AG04450 (cell line): ENCODE data around the gene PAXX. TPM values are rescaled to one million over a fixed set of nuclear protein-coding genes. Genes with fewer than 3 reads are reported as not detected.

Source experiments
- CTCF ChIA-PET: fragments of 300-600, 350-600 bp; formaldehyde crosslinking; extraction: SDS; loops from one replicate; lab custom pipeline; 2022; ENCODE audit warnings: antibody characterized with exemption, inconsistent platforms; lab: Charles Lee
- POLR2A ChIA-PET: fragments of 350-600 bp; formaldehyde crosslinking; extraction: SDS; loops from one replicate; lab custom pipeline; 2021; ENCODE audit warnings: antibody characterized with exemption, inconsistent platforms; lab: Yijun Ruan, JAX
- DNase-seq: peaks from one replicate; pipeline ENCODE4 v3.0.0-alpha.2; 2011; ENCODE audit warnings: low read depth, low spot score
- H3K27ac ChIP-seq: one replicate; pipeline ENCODE4 v1.5.1; 2012; ENCODE audit warnings: low read depth, low read length, control low read depth
- H3K27me3 ChIP-seq: one replicate; pipeline ENCODE4 v1.6.0; 2012; ENCODE audit warnings: low read length; ENCODE audit not compliant: control insufficient read depth, insufficient read depth
- H3K4me3 ChIP-seq: 2 replicates; pipeline ENCODE4 v1.5.1; 2011; ENCODE audit warnings: mild to moderate bottlenecking, low read depth, low read length, control low read depth
- H3K9me3 ChIP-seq: 2 replicates; pipeline ENCODE4 v1.5.1; 2012; ENCODE audit warnings: low read length; ENCODE audit not compliant: control insufficient read depth, insufficient read depth
- polyA plus RNA-seq: library from polyadenylated mRNA; depleted of rRNA; stranded (reverse); fragments of >200 nt; gene quantifications from 2 replicates; pipeline ENCODE4 v1.2.3, GENCODE V29; 2011
- TF ChIP-seq, protein P1 (sequence below): IDR thresholded peaks from 2 replicates; pipeline ENCODE4 v1.5.1; 2011; ENCODE audit warnings: low read depth, low read length, control low read depth, inconsistent platforms

The PAXX gene
- polyA plus RNA-seq, 1 experiment: 6.0 TPM

DNA sequence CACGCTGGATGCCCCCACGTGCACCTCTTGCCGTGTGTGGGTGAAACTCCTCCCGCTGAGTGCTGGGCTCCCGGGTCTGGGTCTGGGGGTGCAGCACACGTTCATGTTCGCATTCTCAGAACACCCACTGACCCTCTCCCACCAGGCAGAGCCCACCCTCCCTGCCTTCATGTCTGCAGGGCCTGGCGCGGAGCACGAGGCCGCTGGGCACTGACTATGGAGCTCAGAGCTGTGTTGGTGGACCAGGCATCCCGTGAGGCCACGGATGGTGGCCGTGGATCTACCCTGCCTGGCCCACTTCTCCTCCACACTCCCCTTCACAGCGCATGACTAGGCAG is 31.3 kb upstream of the PAXX start:
- DNase-seq: no peak
- POLR2A ChIA-PET: no interaction called here
- CTCF ChIA-PET: no interaction called here
- no peak overlapping the region for H3K4me3 ChIP-seq
- no peaks in the 10 kb centered on the region; the same call in 1 of the 2 replicates for H3K9me3 ChIP-seq
- peaks cover 22% of the 10 kb centered on the region for H3K27me3 ChIP-seq
- H3K27ac ChIP-seq: no peak overlapping the region
- TF ChIP-seq, protein P1, sequence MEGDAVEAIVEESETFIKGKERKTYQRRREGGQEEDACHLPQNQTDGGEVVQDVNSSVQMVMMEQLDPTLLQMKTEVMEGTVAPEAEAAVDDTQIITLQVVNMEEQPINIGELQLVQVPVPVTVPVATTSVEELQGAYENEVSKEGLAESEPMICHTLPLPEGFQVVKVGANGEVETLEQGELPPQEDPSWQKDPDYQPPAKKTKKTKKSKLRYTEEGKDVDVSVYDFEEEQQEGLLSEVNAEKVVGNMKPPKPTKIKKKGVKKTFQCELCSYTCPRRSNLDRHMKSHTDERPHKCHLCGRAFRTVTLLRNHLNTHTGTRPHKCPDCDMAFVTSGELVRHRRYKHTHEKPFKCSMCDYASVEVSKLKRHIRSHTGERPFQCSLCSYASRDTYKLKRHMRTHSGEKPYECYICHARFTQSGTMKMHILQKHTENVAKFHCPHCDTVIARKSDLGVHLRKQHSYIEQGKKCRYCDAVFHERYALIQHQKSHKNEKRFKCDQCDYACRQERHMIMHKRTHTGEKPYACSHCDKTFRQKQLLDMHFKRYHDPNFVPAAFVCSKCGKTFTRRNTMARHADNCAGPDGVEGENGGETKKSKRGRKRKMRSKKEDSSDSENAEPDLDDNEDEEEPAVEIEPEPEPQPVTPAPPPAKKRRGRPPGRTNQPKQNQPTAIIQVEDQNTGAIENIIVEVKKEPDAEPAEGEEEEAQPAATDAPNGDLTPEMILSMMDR: no peak

DNA sequence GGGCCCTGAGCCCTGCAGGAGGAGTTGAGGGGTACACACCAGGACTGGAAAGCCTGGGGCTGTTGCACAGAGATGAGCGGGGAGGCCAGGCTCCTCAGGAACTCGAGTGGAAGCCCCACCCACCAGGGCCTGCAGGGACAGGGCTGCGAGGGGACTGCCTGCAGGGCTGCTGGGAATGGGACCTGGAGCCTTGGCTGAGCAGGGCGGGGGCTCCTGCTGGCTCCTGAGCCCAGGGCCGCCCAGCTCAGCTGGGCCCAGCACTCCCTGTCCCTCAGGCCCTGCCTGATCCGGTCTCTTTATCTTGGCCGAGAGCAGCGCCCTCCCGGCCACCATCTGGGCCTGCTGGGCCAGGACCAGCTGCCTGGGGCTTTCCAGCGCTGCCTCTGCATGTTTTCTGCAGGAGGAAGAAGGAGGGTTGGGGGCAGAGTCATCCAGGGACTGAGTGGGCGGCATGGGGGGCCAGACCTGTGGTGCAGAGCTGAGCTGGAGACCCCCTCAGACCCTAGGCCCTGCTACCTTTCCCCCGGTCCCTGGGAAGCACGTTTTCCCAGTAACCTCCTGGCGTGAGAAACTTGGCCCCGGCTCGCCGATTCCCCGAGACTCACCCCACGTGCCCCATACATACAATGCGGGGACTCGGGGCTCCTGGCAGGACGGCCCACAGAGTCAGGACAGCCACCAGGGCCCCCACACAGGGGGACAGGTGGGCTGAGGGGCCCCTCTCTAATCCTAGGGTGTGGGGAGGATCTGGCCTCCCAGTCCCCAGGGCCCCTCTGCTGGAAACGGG is 30.8 kb upstream of the PAXX start:
- no peak for DNase-seq
- H3K4me3 ChIP-seq: no peak overlapping the region
- ChIA-PET POLR2A (no interaction called here), CTCF (interaction anchor here (1.4 kb wide), 1 partner anchor 13 kb away, joined by 3 read pairs; no protein-coding TSS in a partner anchor)
- no peak overlapping the region for H3K27ac ChIP-seq
- no peaks in the 10 kb centered on the region; the same call in 1 of the 2 replicates for H3K9me3 ChIP-seq
- H3K27me3 ChIP-seq: peaks cover 24% of the 10 kb centered on the region
- TF ChIP-seq, protein P1: no peak

DNA sequence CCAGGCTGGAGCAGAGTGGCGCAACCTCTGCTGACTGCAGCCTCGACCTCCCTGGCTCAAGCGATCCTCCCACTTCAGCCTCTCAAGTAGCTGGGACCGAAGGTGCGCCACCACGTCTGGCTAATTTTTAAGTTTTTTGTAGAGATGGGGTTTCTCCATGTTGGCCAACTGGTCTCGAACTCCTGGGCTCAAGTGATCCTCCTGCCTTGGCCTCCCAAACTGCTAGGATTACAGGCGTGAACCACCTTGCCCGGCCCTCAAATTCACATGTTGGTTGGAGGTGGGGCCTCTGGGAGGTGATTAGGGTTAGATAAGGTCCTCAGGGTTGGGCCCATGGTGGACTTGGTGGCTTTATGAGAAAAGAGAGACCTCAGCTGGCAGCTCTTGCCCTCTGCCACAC is 30.1 kb upstream of the PAXX start:
- no peaks in the 10 kb centered on the region; the same call in 1 of the 2 replicates for H3K9me3 ChIP-seq
- TF ChIP-seq, protein P1: no peak
- H3K27me3 ChIP-seq: peaks cover 22% of the 10 kb centered on the region
- ChIA-PET CTCF (interaction anchor here (1.4 kb wide), 1 partner anchor 14 kb away, joined by 3 read pairs; no protein-coding TSS in a partner anchor), POLR2A (no interaction called here)
- DNase-seq: no peak
- no peak overlapping the region for H3K27ac ChIP-seq
- no peak overlapping the region for H3K4me3 ChIP-seq

DNA sequence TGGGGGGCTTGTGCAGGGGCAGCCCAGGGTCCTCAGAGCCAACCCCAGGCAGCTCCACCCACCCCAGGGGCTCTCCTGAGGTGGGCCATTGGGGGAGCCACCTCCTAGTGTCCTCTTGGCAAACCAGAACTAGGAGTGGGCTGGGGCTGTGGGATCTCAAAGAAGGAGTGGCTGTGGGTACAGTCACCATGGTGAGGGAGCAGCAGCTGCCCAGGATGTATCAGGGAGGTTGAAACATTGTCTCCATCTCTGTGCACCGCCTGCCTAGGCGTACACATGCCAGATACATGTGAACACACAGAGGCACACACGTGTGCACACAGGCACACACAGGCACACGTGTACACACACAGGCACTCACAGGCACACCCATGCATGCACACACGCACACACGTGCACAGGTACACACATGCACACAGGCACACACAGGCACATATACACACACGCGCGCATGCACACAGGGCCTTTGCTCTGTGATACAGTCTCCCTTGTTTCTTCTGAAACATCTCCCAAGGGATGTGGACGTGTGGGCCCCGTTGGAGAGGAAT is 29.4 kb upstream of the PAXX start:
- DNase-seq: no peak
- Histone ChIP-seq H3K4me3 (no peak overlapping the region), H3K9me3 (no peaks in the 10 kb centered on the region; the same call in 1 of the 2 replicates), H3K27me3 (peaks cover 22% of the 10 kb centered on the region), H3K27ac (no peak overlapping the region)
- TF ChIP-seq, protein P1: no peak
- POLR2A ChIA-PET: no interaction called here
- CTCF ChIA-PET: interaction anchor here (1.4 kb wide), 1 partner anchor 15 kb away, joined by 3 read pairs; no protein-coding TSS in a partner anchor

DNA sequence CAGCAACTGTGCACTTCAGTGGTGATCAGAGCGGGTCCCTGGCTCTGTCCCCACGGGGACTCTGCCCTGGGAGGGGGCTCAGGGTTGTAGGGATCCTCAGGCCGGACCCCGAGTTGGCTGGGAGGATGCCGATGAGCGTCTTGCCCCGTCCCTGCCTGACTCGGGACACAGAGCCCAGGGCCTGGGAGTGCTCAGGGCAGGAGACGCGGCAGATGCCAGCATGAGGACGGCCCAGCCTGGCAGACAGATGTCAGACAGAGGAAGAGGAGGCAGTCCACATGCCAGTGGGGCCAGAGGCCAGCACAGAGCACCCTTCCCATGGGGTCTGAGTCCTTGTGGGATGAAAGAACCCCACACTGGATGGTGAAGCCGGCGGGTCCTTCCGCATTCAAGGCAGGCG is 28.9 kb upstream of the PAXX start:
- DNase-seq: no peak
- POLR2A ChIA-PET: no interaction called here
- Histone ChIP-seq H3K4me3 (no peak overlapping the region), H3K27ac (no peak overlapping the region), H3K27me3 (peaks cover 19% of the 10 kb centered on the region), H3K9me3 (no peaks in the 10 kb centered on the region; the same call in 1 of the 2 replicates)
- CTCF ChIA-PET: no interaction called here
- TF ChIP-seq, protein P1: no peak
